HT1080 (cell line): ENCODE data around the gene EIF4A2. TPM values are rescaled to one million over a fixed set of nuclear protein-coding genes. Genes with fewer than 3 reads are reported as not detected.
"Not testable (repeated sequence)": the region's sequence is repeated elsewhere in the genome, so short reads cannot be mapped to it uniquely, and the experiment has no call there.

ENCODE experiments used
- DNase-seq: peaks from one replicate; pipeline ENCODE4 v3.0.0-alpha.2; 2015; ENCODE audit warnings: low read depth
- total RNA-seq: library from RNA; depleted of rRNA; stranded (reverse); fragments of >200 nt; shearing (Covaris generic); gene quantifications from 2 replicates; pipeline ENCODE4 v1.2.3, GENCODE V29; 2014

Gene EIF4A2
- total RNA-seq, 1 experiment from 2014 or later: 557 TPM

GRCh38 chr3:186784820-186785494 lies 1.6 kb downstream of the EIF4A2 start:
- DNase-seq: peak; percentile 26

DNA sequence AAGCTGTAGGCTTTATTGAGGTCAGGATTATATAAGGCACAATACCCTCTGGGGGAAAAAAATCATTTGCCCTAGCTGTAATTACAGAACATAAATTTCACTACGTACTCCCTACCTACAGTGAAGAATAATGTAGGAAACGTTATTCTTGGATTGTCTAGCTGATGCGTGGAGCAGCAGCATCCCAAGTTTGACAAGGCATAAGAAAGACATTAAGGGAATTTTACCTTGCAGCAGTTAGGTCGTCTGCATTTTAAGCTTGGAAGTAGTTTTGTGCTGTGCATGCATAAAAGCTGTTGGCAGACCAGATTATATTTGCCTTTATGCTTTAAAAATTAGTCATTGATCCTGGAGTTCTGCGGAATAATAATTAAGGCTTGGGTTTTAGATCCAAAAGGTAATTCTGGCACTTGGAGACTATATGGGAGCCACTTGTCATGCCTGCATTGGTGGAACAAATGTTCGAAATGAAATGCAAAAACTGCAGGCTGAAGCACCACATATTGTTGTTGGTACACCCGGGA lies 2.2 kb downstream of the EIF4A2 start:
- DNase-seq: no peak

GRCh38 chr3:186786922-186787321 lies 3.5 kb downstream of the EIF4A2 start:
- no peak for DNase-seq

GRCh38 chr3:186787642-186788481 lies 4.5 kb downstream of the EIF4A2 start:
- DNase-seq: peak; percentile 27

GRCh38 chr3:186788482-186789370 lies 5.3 kb downstream of the EIF4A2 start:
- peak; percentile 27 for DNase-seq

- DNase-seq: no peak
Observed at GRCh38 chr3:186789554-186790260, 6.3 kb downstream of the EIF4A2 start.

DNA sequence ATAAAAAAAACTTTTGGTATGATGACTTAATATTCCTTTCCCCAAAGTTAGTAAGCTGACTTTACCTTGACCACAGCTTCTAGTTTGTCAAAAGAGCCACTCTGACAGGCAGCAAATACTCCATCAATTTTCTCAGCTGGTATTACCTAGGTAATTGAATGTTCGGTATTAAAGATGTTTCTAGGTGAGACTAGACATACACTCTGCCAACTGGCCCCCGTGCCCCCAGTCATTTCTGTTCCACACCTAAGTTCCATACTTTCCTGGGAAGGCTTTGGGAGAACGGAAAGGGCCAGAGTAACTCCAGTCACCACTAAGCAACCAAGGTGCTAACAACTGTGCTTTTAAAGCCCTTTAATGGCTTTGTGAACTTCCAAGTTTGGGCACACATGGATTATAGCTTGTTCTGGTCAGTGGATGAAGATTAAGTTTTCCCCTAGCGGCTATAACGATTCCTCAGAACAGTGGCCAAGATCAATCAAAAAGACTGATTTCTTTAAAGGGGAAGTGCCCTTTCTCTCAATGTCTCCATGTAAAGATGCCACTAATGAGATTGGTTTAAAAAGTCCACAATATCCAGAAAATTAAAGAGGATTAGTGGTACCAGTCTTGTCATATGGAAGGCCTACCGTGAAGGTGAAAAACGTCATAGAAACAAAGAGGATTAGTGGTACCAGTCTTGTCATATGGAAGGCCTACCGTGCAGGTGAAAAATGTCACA lies 7.0 kb downstream of the EIF4A2 start:
- DNase-seq: peak; percentile 86

GRCh38 chr3:186798239-186798874 lies 15.0 kb downstream of the EIF4A2 start:
- DNase-seq: no peak

- DNase-seq: no peak
Observed at GRCh38 chr3:186800285-186800684, 16.9 kb downstream of the EIF4A2 start.

DNA sequence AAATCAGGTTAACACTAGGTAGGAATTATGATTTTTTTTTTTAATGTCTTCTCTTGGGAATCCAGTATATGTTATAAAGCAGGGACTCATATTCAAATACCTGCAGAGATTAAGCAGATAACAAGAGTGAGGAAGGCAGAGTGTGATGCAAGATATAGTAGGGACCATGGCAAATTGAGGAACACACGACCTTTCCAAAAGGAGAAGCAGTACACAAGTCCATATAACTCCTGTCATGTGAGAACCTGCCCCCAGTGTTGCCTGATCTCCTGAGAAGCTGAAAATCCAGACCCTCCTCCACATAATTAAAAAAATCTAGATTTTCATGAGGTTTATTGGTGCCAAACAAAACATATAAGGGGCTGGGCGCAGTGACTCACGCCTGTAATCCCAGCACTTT lies 19.3 kb downstream of the EIF4A2 start:
- no peak for DNase-seq

GRCh38 chr3:186803447-186803846 lies 20.1 kb downstream of the EIF4A2 start:
- not testable (repeated sequence) for DNase-seq

- peak; percentile 83 for DNase-seq
Observed at GRCh38 chr3:186806089-186807055, 23.0 kb downstream of the EIF4A2 start, which contains the start of gene RFC4. RFC4 (minus strand) TSS chr3:186806482; CDS start chr3:186804713, 1,769 bp downstream.

DNA sequence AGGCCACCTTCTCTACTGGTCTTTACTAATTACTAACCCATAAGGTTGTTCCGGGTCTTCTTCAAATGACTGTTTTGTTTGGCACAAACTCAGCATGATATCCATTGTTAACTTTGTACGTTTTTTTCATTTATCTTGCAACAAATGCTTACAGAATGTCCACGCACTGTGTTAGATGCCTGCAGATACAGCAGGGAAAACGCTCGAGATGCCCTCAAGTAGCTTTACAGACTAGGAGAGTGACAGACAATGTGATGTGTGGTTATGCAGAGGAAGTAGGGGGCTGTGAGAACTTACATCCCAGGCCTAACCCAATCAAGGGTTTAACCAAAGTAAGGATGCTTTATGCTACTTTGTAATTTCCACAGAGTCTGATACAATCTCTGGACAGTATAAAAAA lies 23.9 kb downstream of the EIF4A2 start:
- no peak for DNase-seq

DNA sequence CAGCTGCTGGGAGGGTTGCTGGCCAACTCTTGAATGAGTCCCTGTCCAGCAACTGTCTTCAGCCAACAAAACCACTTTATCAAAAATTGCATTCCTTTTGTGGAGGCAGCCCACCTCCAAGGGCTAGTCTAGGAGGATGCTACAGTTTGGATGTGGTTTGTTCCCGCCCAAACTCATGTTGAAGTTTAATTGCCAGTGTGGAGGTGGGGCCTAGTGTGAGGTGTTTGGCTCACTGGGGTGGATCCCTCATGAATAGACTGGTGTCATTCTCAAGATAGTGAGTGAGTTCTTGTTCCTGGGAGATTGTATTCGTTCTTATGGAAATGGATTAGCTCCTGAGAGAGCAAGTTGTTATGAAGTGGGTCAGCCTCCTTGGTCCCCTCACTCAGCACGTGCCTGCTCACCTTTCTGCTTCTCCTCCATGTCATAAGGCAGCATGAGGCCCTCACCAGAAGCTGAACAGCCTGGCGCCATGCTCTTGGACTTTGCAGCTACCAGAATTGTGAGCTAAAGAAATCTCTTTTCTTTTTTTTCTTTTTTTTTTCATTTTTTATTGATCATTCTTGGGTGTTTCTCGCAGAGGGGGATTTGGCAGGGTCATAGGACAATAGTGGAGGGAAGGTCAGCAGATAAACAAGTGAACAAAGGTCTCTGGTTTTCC lies 27.1 kb downstream of the EIF4A2 start:
- DNase-seq: no peak

GRCh38 chr3:186811313-186811712 lies 27.9 kb downstream of the EIF4A2 start:
- not testable (repeated sequence) for DNase-seq

DNA sequence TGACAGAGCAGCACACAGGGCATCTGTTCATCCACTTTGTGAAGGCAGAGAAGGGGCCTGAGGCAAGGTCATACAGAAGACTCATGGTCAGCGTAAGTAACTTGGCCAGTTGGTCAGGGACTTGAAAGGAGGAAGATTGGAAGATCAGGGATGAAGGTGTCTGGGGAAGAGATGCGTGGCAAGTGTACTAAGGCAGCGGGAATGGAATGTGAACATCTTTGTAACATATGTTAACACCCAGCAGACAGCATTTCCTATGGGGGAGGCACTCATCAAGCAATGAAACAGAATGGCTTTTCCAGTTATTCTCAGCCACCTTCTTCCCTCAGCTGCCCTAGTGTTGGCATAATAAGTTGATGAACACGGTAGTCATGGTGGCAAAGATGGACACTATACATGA lies 30.7 kb downstream of the EIF4A2 start:
- DNase-seq: no peak

DNA sequence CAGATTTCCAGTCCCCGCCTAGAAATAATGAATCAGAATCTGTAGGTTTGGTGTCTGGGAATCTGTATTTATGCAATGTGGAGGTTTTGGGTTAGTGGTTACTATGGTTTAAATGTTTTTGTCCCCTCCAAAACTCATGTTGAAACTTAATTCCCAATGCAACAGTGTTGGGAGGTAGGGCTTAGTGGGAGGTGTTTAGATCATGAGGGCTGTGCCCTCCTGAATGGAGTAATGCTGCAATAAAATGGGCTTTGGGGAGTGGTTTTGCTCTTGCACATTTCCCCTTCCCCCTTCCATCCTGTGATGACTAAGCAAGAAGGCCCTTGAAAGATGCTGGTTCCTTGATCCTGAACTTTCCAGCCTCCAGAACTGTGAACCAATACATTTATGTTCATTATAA lies 32.1 kb downstream of the EIF4A2 start:
- peak; percentile 96 for DNase-seq

GRCh38 chr3:186818516-186818915 lies 35.1 kb downstream of the EIF4A2 start:
- DNase-seq: no peak
